Rectal smooth muscle tissue (tissue), 1 donor: ENCODE measurements around the gene SAMD4A.

ENCODE experiments used
- H3K27ac ChIP-seq: one replicate; pipeline ENCODE4 v1.7.0; 2013; ENCODE audit warnings: low read depth, low read length, inconsistent platforms
- H3K27me3 ChIP-seq: one replicate; pipeline ENCODE4 v1.7.0; 2013; ENCODE audit warnings: low read length; ENCODE audit not compliant: control insufficient read depth, insufficient read depth
- H3K36me3 ChIP-seq: one replicate; pipeline ENCODE4 v1.7.0; 2013; ENCODE audit warnings: low read length; ENCODE audit not compliant: control insufficient read depth, insufficient read depth
- H3K4me1 ChIP-seq: one replicate; pipeline ENCODE4 v1.7.0; 2013; ENCODE audit warnings: low read length; ENCODE audit not compliant: control insufficient read depth, insufficient read depth
- H3K4me3 ChIP-seq: one replicate; pipeline ENCODE4 v1.7.0; 2013; ENCODE audit warnings: low read length
- H3K9ac ChIP-seq: one replicate; pipeline ENCODE4 v1.7.0; 2013; ENCODE audit warnings: low read length

Gene SAMD4A

DNA sequence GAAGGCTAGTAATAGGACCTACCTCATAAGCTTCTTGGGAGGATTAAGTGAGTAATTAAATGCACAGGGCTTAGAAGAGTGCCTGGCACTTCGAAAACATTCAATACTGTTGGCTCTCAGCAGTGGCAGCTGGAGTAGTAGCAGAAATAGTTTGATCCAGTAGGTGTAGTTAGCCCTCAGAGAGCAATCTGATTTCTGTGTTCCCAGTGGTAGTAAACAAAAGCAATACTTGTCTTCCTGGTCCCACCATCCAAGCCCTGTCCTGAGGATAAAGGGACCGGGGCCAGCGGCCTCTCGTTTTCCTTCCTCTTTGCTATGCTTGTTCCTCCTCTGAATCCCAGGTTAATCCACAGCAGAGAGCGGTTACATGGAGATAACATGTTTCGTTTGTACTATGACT lies 131.6 kb downstream of the SAMD4A start:
- no peaks in the 10 kb centered on the region for H3K27me3 ChIP-seq
- H3K36me3 ChIP-seq = no peaks in the 10 kb centered on the region
- H3K4me1 ChIP-seq = peaks cover 13% of the 10 kb centered on the region
- H3K4me3 ChIP-seq = no peak overlapping the region
- no peak overlapping the region for H3K9ac ChIP-seq
- H3K27ac ChIP-seq = peak overlapping the region; percentile 16

DNA sequence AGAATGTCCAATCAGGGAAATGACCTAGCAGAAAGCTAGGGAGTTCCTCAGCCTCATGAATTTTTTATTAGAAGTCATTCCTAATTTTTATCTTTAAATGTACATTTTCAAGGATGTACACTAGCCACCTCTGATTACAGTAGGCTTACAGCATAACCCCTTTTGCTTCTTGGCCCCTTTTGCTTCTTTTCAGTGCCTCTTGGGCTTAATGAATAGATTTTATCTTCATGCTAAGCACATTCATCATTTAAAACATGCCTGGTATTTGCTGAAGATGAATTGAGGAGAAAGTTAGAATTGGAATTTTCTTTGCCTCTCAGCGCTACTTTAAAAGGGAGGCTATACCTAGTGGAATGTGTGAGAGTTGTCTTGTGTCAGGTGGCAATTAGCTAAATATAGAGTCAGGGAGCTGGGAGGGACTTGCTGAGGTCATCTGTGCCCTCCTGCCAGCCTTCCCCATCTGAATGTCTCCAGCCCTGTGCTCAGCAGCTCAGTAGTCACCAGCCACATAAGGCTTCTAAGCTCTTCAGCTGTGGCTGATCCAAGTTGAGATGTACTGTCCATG lies 132.1 kb downstream of the SAMD4A start:
- Histone ChIP-seq H3K27me3 (no peaks in the 10 kb centered on the region), H3K4me3 (no peak overlapping the region), H3K36me3 (no peaks in the 10 kb centered on the region), H3K27ac (peak overlapping the region; percentile 16), H3K4me1 (peaks cover 15% of the 10 kb centered on the region), H3K9ac (no peak overlapping the region)

DNA sequence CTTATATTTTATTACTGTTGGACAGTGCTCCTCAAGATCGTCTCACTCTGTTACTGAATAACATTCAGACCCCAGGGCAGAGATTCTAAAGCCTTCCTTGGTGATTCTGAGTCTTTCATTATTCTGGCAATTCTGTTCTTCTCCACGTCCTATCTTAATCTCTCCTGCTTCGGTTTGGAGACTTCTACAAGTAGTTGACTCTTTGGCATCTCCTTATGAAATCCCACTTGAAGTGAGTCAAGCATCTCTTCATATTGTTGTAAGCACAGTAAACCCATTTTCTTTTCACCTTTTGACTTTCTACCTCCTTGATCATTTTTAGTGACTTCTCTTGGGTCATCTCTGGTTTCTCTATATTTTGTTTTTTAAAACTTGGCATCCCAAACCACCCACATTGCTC lies 132.8 kb downstream of the SAMD4A start:
- H3K9ac ChIP-seq = no peak overlapping the region
- no peak overlapping the region for H3K4me3 ChIP-seq
- no peaks in the 10 kb centered on the region for H3K36me3 ChIP-seq
- H3K27me3 ChIP-seq = no peaks in the 10 kb centered on the region
- peaks cover 15% of the 10 kb centered on the region for H3K4me1 ChIP-seq
- peak overlapping the region; percentile 6 for H3K27ac ChIP-seq

DNA sequence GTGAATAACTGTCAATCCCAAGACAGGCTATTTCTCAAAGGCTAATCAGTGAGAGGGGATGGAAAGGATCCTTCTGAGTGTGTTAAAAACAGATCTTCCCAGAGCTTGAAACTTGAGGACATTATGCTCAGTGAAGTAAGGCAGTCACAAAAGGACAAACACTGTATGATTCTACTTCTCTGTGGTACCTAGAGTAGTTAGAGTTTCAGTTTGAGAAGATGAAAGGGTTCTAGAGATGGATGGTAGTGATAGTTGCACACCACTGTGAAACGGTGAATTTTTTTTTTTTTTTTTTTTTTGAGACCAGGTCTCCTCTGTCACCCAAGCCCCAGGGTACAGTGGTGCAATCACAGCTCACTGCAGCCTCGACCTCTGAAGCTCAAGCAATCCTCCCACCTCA lies 133.8 kb downstream of the SAMD4A start:
- Histone ChIP-seq H3K36me3 (no peaks in the 10 kb centered on the region), H3K4me3 (no peak overlapping the region), H3K4me1 (peaks cover 15% of the 10 kb centered on the region), H3K27me3 (no peaks in the 10 kb centered on the region), H3K27ac (no peak overlapping the region), H3K9ac (no peak overlapping the region)

DNA sequence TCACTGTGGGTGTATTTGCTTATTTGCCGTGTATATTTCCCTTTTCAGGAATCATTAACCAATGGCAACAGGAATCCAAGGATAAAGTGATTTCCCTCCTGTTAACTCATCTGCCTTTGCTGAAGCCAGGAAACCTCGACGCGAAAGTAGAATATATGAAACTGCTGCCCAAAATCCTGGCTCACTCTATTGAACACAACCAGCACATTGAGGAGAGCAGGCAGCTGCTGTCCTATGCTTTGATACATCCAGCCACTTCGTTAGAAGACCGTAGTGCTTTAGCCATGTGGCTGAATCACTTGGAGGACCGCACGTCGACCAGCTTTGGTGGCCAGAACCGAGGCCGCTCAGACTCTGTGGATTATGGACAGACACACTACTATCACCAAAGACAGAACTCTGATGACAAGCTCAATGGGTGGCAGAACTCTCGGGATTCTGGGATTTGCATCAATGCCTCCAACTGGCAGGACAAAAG lies 135.1 kb downstream of the SAMD4A start:
- Histone ChIP-seq H3K27ac (no peak overlapping the region), H3K4me1 (peaks cover 15% of the 10 kb centered on the region), H3K36me3 (no peaks in the 10 kb centered on the region)

DNA sequence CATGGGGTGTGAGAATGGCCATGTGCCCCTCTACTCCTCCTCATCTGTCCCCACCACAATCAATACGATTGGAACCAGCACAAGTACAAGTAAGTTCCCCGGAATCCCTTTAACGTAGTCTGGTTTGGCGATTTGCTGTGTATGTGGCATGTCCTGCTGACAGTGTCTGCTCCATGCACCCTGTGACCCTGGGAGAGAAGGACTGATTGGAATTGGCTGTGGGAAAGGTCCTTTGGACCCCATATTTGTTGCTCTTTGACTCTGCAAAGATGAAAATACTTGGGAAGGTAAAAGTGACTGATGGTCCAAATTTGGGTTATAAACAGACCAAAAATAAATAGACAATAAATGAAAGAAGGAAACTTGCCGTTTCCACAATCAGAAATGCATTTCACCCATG lies 135.6 kb downstream of the SAMD4A start:
- Histone ChIP-seq H3K36me3 (no peaks in the 10 kb centered on the region), H3K4me1 (peaks cover 15% of the 10 kb centered on the region), H3K27me3 (no peaks in the 10 kb centered on the region), H3K4me3 (no peak overlapping the region), H3K9ac (no peak overlapping the region), H3K27ac (no peak overlapping the region)

More for the DNA sequence above, 135.1 kb downstream of the SAMD4A start:
- no peak overlapping the region for H3K9ac ChIP-seq
- H3K27me3 ChIP-seq = no peaks in the 10 kb centered on the region
- no peak overlapping the region for H3K4me3 ChIP-seq

DNA sequence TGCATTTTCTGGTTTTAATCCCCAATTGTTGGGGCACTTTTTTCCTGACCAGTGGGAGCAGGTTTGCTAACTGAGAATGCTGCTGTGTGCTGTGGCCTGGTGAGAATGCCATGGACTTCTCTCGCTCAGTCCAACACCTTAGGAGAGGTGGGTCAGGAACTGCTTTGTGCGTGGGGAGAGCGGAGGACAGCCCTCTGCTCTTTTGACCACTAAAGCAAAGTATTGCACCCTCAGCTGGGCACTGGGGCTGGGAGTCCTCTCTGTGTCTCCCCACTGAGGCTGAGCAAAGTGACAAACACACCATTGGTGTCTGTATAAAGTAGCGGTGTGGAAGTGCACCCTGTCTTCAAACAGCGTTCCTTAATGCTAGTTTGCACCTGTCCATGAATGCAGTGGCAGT lies 136.2 kb downstream of the SAMD4A start:
- Histone ChIP-seq H3K4me1 (peaks cover 15% of the 10 kb centered on the region), H3K27me3 (no peaks in the 10 kb centered on the region), H3K4me3 (no peak overlapping the region), H3K36me3 (no peaks in the 10 kb centered on the region), H3K27ac (no peak overlapping the region), H3K9ac (no peak overlapping the region)

DNA sequence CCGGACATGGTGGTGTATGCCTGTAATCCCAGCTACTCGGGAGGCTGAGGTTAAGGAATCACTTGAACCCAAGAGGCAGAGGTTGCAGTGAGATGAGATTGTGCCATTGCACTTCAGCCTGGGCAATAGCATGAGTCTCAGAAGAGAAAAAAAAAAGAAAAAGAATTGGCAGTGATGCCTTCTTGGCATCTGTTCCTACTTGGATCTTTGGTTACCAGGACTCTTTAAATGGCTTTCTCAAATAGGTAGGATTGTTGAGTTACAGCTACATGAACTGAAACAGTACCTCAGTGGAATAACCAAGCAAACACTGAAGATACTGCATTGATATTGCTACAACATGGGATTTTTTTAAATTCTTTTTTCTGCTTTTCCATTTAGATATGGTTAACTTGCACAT lies 136.8 kb downstream of the SAMD4A start:
- Histone ChIP-seq H3K27me3 (no peaks in the 10 kb centered on the region), H3K27ac (no peak overlapping the region), H3K9ac (no peak overlapping the region), H3K4me1 (peaks cover 15% of the 10 kb centered on the region), H3K4me3 (no peak overlapping the region), H3K36me3 (no peaks in the 10 kb centered on the region)

DNA sequence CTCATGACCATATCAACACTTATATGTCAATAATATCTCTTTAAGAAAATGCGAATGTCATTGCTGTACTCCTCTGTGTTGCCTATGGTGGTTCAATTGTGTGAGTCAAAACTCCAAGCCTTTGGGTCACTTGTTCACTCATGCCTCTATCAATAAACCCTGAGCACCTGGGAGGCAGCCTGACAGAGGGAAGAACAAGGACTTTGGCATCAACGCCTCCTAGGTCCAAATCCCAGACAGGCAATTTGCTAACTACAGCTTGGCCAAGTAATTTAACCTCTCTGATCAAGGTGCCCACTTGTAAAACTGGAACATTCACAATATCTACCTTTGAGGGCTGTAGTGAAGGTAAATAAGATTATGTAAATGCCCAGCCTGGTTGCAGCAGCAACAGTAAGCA lies 137.8 kb downstream of the SAMD4A start:
- no peak overlapping the region for H3K9ac ChIP-seq
- H3K27me3 ChIP-seq = no peaks in the 10 kb centered on the region
- no peak overlapping the region for H3K27ac ChIP-seq
- H3K4me1 ChIP-seq = peaks cover 8% of the 10 kb centered on the region
- no peak overlapping the region for H3K4me3 ChIP-seq
- H3K36me3 ChIP-seq = no peaks in the 10 kb centered on the region

DNA sequence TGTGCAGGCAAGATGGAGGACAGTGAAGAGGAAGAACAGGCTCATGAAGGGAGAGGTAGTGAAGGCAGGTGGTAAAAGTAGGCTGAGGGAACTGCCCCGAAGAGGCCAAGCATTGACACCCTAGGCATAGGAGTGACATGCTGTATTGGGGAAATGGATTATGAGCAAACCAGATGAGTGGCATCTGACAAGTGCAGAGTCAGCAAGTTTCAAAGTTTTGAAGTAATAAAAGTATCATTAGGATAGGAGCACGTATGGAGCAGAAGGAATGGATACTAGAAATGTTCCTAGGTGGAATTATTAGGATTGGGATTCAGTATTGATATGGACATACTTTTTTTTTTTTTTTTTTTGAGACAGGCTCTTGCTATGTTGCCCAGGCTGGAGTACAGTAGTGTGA lies 139.8 kb downstream of the SAMD4A start:
- H3K27ac ChIP-seq = no peak overlapping the region
- H3K36me3 ChIP-seq = no peaks in the 10 kb centered on the region
- H3K9ac ChIP-seq = no peak overlapping the region
- H3K4me3 ChIP-seq = no peak overlapping the region
- no peaks in the 10 kb centered on the region for H3K27me3 ChIP-seq
- peaks cover 5% of the 10 kb centered on the region for H3K4me1 ChIP-seq

DNA sequence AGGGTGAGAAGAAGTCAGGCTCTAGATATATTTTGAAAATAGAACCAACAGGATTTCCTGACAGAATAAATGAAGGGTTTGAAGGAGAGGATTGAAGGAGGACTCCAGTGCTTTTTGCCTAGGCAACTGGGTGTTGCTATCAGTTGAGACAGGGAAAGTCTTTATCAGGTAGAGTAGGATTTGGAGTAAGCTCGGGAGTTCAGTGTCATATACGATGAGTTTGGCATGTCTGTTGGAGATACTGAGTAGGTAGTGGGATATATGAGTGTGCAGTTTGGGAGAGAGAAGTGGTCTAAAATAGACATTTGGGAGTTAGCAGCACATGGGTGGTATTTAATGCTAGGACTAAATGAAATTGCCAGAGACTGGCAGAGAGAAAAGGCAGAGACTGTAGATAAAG lies 141.2 kb downstream of the SAMD4A start:
- H3K36me3 ChIP-seq = no peaks in the 10 kb centered on the region
- H3K27ac ChIP-seq = no peak overlapping the region

DNA sequence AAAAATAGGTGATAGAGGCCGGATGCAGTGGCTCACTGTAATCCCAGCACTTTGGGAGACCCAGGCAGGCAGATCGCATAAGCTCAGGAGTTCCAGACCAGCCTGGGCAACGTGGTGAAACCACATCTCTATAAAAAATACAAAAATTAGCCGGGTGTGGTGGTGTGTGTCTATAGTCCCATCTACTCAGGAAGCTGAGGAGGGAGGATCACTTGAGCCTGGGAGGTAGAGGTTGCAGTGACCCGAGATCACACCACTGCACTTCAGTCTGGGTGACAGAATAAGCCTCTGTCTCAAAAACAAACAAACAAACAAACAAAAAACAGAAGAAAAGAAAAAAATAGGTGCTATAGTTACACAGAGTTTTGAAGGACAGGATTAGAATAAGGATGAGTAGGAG lies 142.1 kb downstream of the SAMD4A start:
- Histone ChIP-seq H3K27me3 (no peaks in the 10 kb centered on the region), H3K27ac (no peak overlapping the region), H3K4me3 (no peak overlapping the region), H3K4me1 (peaks cover 23% of the 10 kb centered on the region), H3K9ac (no peak overlapping the region), H3K36me3 (no peaks in the 10 kb centered on the region)

More for the DNA sequence above, 141.2 kb downstream of the SAMD4A start:
- peaks cover 18% of the 10 kb centered on the region for H3K4me1 ChIP-seq
- H3K27me3 ChIP-seq = no peaks in the 10 kb centered on the region
- no peak overlapping the region for H3K4me3 ChIP-seq
- H3K9ac ChIP-seq = no peak overlapping the region

DNA sequence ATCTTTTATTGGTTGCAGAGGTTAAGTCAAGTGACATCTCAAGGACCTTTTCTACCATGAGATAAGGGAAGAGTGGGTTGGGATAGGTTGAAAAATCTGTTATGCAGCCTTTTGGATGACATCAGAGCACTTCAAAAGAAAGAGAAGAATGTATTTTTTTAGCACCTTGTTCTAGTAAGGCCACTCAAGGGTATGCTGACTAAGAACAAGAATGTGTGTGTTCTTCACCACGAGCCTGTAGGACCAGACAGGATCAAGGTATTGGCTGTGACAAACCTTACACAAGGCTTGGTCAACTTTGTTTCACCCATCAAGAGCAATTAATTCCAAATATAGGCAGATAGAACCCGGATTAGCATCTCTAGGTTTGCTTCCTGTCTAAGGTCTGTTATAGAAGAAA lies 142.5 kb downstream of the SAMD4A start:
- no peak overlapping the region for H3K27ac ChIP-seq
- H3K27me3 ChIP-seq = no peaks in the 10 kb centered on the region
- H3K4me1 ChIP-seq = peaks cover 23% of the 10 kb centered on the region
- H3K4me3 ChIP-seq = no peak overlapping the region
- no peaks in the 10 kb centered on the region for H3K36me3 ChIP-seq
- no peak overlapping the region for H3K9ac ChIP-seq
